Effector memory CD8-positive, alpha-beta T cell (primary cell): ENCODE results near the gene PIK3CA.
"Not testable (repeated sequence)": the region's sequence is repeated elsewhere in the genome, so short reads cannot be mapped to it uniquely, and the experiment has no call there.

Source experiments
- ATAC-seq: fragments of 150-1000 bp; cut with Tn5 transposase; replicated peaks from 2 replicates; pipeline ENCODE4 v1.10.0; 2021; ENCODE audit warnings: mild to moderate bottlenecking, moderate library complexity
- DNase-seq, 3 experiments: peaks; one replicate each; pipeline ENCODE4 v3.0.0; 2021
- H3K27ac Mint-ChIP-seq, 2 donors: one replicate each; pipeline ENCODE4 v1.8.0; 2022; ENCODE audit warnings: mild to moderate bottlenecking in 2 of 2, mixed read lengths in 2 of 2, moderate library complexity in 2 of 2
- H3K27me3 Mint-ChIP-seq, 2 donors: one replicate each; pipeline ENCODE4 v1.8.0; 2022; ENCODE audit warnings: mixed read lengths in 2 of 2
- H3K36me3 Mint-ChIP-seq: one replicate; pipeline ENCODE4 v1.8.0; 2022; ENCODE audit warnings: mild to moderate bottlenecking, moderate library complexity, mixed read lengths; ENCODE audit not compliant: insufficient read depth
- H3K4me1 Mint-ChIP-seq, 2 donors: one replicate each; pipeline ENCODE4 v1.8.0; 2022; ENCODE audit warnings: low read depth in 2 of 2, mixed read lengths in 2 of 2
- H3K4me3 Mint-ChIP-seq, 2 donors: one replicate each; pipeline ENCODE4 v1.8.0; 2022; ENCODE audit warnings: mild to moderate bottlenecking in 2 of 2, mixed read lengths in 2 of 2, moderate library complexity in 2 of 2
- H3K9me3 Mint-ChIP-seq, 2 donors: one replicate each; pipeline ENCODE4 v1.8.0; 2022; ENCODE audit warnings: mixed read lengths in 2 of 2

Gene PIK3CA

GRCh38 chr3:179264449-179264848 is 116.3 kb downstream of the PIK3CA start:
- Mint-ChIP-seq H3K27me3 (peaks cover 22 to 46% of the 10 kb centered on the region in 2 donors), H3K4me1 (peaks cover 10 to 20% of the 10 kb centered on the region in 2 donors), H3K9me3 (peaks cover 0 to 7% of the 10 kb centered on the region in 2 donors), H3K27ac (no peak overlapping the region), H3K36me3 (no peaks in the 10 kb centered on the region), H3K4me3 (no peak overlapping the region)
- ATAC-seq: no peak
- no peak for DNase-seq

DNA sequence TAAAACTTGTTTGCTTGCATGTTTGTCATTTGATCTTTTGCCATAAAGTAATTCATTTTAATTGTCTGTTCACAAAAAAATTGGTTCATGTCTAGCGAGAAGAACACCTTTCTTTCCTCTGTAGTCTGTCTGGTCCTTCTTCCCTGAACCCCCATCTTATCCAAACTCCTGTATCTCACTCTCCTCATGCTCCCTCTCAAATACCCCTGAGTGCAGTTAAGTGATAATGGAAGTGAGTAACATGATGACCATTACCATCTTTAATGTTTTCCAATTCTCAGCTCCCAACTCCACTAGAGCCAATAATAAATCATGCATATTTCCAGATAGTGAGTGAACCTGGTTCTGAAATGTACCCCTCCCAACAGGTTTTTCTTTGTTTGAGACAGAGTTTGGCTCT is 116.9 kb downstream of the PIK3CA start:
- peaks cover 0 to under 1% of the 10 kb centered on the region in 2 donors for H3K9me3 Mint-ChIP-seq
- H3K36me3 Mint-ChIP-seq: no peaks in the 10 kb centered on the region
- DNase-seq: no peak
- H3K4me1 Mint-ChIP-seq: peaks cover 7 to 15% of the 10 kb centered on the region in 2 donors
- peaks cover 22 to 49% of the 10 kb centered on the region in 2 donors for H3K27me3 Mint-ChIP-seq
- H3K4me3 Mint-ChIP-seq: no peak overlapping the region
- no peak overlapping the region for H3K27ac Mint-ChIP-seq
- ATAC-seq: no peak

- no peak for DNase-seq
- Mint-ChIP-seq H3K36me3 (no peaks in the 10 kb centered on the region), H3K4me1 (peaks cover 2 to 9% of the 10 kb centered on the region in 2 donors), H3K9me3 (no peaks in the 10 kb centered on the region), H3K27me3 (peaks cover 22 to 49% of the 10 kb centered on the region in 2 donors), H3K4me3 (no peak overlapping the region), H3K27ac (no peak overlapping the region)
- no peak for ATAC-seq
Measured at GRCh38 chr3:179265875-179266274, 117.7 kb downstream of the PIK3CA start.

DNA sequence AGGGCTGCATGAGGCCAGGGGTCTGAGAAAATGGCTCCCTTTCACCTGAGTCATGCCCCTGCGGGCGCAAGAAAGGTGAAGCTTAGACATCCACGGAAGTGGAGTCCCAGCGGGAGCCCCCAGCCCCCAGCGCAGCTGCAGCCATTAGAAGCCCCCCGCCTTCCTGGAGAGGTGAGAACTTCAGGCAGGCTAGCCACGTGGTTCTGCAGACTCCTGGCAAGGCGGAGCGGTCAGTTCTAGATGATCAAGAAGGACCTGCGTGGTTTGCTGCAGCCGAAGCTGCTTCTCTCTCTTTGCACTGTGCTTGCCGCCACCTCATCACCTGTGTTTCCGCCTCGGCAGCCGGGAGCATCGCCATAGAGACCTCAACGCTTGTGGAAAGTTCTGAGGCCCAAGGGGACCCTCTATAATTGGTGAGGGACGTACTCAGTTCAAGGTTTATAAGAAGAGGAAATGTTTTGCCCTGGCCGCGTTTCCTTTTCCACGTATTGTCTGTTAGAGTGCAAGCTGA is 118.6 kb downstream of the PIK3CA start:
- H3K4me1 Mint-ChIP-seq: peaks cover 0 to 6% of the 10 kb centered on the region in 2 donors
- no peak overlapping the region for H3K27ac Mint-ChIP-seq
- no peaks in the 10 kb centered on the region for H3K9me3 Mint-ChIP-seq
- ATAC-seq (no peak), DNase-seq (no peak)
- H3K27me3 Mint-ChIP-seq: peaks cover 22 to 49% of the 10 kb centered on the region in 2 donors
- H3K36me3 Mint-ChIP-seq: no peaks in the 10 kb centered on the region
- no peak overlapping the region for H3K4me3 Mint-ChIP-seq

DNA sequence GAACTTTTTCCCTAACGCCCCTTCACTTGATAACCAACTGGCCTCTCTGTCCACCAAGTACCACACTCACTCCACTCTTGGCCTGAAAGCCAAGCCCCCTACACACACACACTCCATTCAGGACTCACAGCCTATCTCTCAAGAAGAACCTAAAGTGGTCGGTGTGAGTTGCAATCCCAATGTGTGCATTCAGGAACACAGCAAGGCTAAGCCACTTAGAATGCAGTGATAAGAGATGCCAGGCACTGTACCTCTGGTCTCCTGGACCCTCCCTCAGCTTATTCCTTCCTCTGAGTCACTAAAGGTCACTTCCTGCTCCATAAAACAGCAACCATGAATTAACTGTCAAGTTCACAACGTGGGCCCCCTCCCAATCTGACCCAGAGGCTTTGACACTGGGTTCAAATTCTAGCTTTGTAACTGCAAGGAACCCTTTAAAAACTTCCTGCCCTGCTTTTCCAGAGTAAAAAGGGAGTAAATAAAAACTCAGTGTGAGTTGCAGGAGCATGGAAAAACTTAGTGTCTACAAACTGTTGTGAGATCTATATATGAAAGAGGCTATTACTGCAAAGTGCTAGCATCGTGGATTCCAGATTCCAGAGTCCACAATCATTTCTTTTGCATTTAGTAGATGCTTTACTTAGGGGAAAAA is 120.4 kb downstream of the PIK3CA start:
- no peaks in the 10 kb centered on the region for H3K4me1 Mint-ChIP-seq

DNA sequence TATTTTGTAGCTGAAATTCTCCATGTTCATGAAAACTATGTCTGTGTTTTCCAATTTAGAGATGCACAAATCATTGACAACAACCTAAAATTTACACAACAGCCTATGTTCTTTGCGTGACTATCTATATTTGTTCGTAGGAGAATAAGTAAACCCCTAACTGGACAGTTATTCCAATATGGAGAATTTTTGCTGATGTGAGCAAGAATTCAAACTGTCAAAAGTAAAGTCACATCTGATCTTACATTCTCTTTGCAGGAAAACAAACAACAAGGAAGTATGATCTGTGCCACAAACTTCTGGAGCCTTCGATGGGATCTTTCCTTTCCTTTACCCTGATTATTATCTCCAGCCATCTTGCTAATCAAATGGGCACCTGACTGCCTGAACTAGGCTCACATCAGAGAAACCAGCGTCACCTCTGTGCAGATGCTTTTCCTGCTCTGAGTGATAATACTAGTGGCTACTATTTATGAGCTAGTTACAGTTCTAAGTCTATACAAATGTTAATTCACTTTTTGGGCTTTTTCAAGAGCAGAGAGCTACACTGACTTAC is 121.1 kb downstream of the PIK3CA start:
- Mint-ChIP-seq H3K27me3 (peaks cover 22 to 58% of the 10 kb centered on the region in 2 donors), H3K9me3 (no peaks in the 10 kb centered on the region), H3K36me3 (peaks cover 2% of the 10 kb centered on the region), H3K27ac (no peak overlapping the region), H3K4me3 (no peak overlapping the region), H3K4me1 (no peaks in the 10 kb centered on the region)
- no peak for DNase-seq
- no peak for ATAC-seq

More for the DNA sequence above, 120.4 kb downstream of the PIK3CA start:
- ATAC-seq (no peak), DNase-seq (no peak)
- Mint-ChIP-seq H3K9me3 (no peaks in the 10 kb centered on the region), H3K27me3 (peaks cover 22 to 58% of the 10 kb centered on the region in 2 donors), H3K4me3 (no peak overlapping the region), H3K36me3 (peaks cover 2% of the 10 kb centered on the region), H3K27ac (no peak overlapping the region)

GRCh38 chr3:179272385-179272784 is 124.2 kb downstream of the PIK3CA start:
- Mint-ChIP-seq H3K36me3 (peaks cover 2% of the 10 kb centered on the region), H3K4me1 (no peaks in the 10 kb centered on the region), H3K27me3 (peaks cover 20 to 44% of the 10 kb centered on the region in 2 donors), H3K9me3 (no peaks in the 10 kb centered on the region), H3K4me3 (no peak overlapping the region), H3K27ac (no peak overlapping the region)
- ATAC-seq (no peak), DNase-seq (no peak)

DNA sequence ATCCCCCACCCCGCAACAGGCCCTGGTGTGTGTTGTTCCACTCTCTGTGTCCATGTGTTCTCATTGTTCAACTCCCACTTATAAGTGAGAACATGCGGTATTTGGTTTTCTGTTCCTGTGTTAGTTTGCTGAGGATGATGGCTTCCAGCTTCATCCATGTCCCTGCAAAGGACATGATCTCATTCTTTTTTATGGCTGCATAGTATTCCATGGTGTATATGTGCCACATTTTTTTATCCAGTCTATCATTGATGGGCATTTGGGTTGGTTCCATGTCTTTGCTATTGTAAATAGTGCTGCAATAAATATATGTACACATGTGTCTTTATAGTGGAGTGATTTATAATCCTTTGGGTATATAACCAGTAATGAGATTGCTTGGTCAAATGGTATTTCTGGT is 126.3 kb downstream of the PIK3CA start:
- not testable (repeated sequence) for H3K27ac Mint-ChIP-seq, H3K4me3 Mint-ChIP-seq, H3K9me3 Mint-ChIP-seq, ATAC-seq, H3K36me3 Mint-ChIP-seq, DNase-seq, H3K4me1 Mint-ChIP-seq
- peaks cover 24 to 39% of the 10 kb centered on the region in 2 donors for H3K27me3 Mint-ChIP-seq

GRCh38 chr3:179276001-179276400 is 127.8 kb downstream of the PIK3CA start:
- no peak for ATAC-seq
- Mint-ChIP-seq H3K27ac (no peak overlapping the region), H3K27me3 (peaks cover 35 to 51% of the 10 kb centered on the region in 2 donors), H3K4me1 (no peaks in the 10 kb centered on the region), H3K9me3 (no peaks in the 10 kb centered on the region), H3K36me3 (peaks cover 2% of the 10 kb centered on the region), H3K4me3 (no peak overlapping the region)
- DNase-seq: no peak

DNA sequence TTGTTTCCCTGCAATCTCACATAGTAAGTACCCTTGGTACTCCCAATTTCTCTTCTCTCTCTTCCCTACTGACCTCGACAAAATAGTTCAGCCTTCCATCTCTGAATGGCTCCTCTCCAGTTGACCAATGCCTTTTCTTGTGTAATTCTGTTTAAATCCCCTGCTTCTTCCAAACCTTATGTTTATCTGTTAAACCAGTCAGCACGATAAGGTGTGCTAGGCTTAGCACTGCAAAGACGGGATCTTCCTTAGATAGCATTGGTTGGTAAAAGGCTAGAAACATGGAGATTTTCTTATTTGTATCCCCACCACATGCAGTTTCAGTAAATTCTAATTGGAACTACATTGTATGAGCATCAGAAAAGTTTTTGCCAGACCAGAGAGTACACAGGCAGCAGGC is 128.6 kb downstream of the PIK3CA start:
- Mint-ChIP-seq H3K9me3 (no peaks in the 10 kb centered on the region), H3K36me3 (peaks cover 2% of the 10 kb centered on the region)

DNA sequence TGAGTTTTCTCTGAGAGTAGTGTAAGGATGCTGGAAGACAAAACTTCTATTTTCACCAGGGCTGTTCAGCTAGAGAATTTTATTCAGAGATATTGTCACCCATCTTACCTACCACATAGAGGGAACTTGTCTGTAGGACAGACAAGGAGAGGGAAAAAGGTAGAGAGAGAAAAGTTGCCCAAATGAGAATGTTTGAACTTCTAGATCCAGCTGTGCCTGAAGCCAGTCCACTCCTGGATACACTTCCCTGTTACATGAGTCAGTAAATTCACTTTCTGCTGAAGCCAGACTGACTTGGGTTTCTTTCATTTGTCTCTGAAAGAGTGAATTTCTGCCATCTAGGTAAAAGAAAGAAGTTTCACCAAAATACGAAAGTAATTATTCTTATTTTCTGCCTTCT is 130.0 kb downstream of the PIK3CA start:
- Mint-ChIP-seq H3K4me3 (no peak overlapping the region), H3K27ac (no peak overlapping the region), H3K9me3 (no peaks in the 10 kb centered on the region), H3K27me3 (peaks cover 48 to 50% of the 10 kb centered on the region in 2 donors), H3K36me3 (peaks cover 2% of the 10 kb centered on the region), H3K4me1 (no peaks in the 10 kb centered on the region)
- ATAC-seq (no peak), DNase-seq (no peak)

More for the DNA sequence above, 128.6 kb downstream of the PIK3CA start:
- Mint-ChIP-seq H3K27me3 (peaks cover 35 to 52% of the 10 kb centered on the region in 2 donors), H3K4me3 (no peak overlapping the region), H3K4me1 (no peaks in the 10 kb centered on the region), H3K27ac (no peak overlapping the region)
- no peak for ATAC-seq
- no peak for DNase-seq

GRCh38 chr3:179278932-179279693 is 131.0 kb downstream of the PIK3CA start:
- DNase-seq: no peak
- Mint-ChIP-seq H3K36me3 (no peaks in the 10 kb centered on the region), H3K27ac (no peak overlapping the region), H3K27me3 (peaks cover 57 to 60% of the 10 kb centered on the region in 2 donors), H3K9me3 (no peaks in the 10 kb centered on the region), H3K4me3 (no peak overlapping the region), H3K4me1 (no peaks in the 10 kb centered on the region)
- no peak for ATAC-seq

DNA sequence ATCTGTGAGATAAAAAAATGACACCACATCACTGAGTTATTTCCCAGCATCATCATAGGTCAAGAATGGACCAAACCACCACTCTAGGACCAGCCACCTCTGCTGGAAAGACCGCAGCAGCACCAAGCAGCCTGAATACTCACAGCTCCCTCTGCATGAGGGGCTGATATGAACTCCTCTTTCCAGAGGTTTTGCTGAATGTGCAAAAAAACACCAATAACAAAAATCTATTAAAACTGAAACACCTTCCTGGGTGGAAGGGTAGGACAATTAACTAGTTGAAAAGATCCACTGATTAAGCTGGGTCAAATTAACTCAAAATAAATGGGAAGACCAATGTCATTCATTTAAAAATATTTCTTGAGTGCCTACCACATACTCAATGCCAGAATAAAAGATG is 131.7 kb downstream of the PIK3CA start:
- no peaks in the 10 kb centered on the region for H3K9me3 Mint-ChIP-seq
- H3K4me3 Mint-ChIP-seq: no peak overlapping the region
- peaks cover 57 to 62% of the 10 kb centered on the region in 2 donors for H3K27me3 Mint-ChIP-seq
- H3K4me1 Mint-ChIP-seq: no peaks in the 10 kb centered on the region
- no peak overlapping the region for H3K27ac Mint-ChIP-seq
- DNase-seq: no peak
- no peak for ATAC-seq
- H3K36me3 Mint-ChIP-seq: no peaks in the 10 kb centered on the region
